Measurements from ENCODE around the gene SYNJ2.

SYNJ2 gene

GRCh38 chr6:158083455-158084325, 102.0 kb downstream of the SYNJ2 start:
- TF ChIP-seq CTCF (IDR thresholded peaks at IDR 0.05; ENCODE audit: low read depth, low read length), result no peak
- DNase-seq (ENCODE audit: low read depth in 2 of 2), result peak in 1 of 2 donors; percentile 47
- no peak overlapping the region for H3K4me3 ChIP-seq (replicated peaks in 1 of 2; ENCODE audit: low read depth in 2 of 2, low read length in 2 of 2)

- no peak for TF ChIP-seq CTCF (IDR thresholded peaks at IDR 0.05; ENCODE audit: low read depth, low read length)
- no peak overlapping the region for H3K4me3 ChIP-seq (replicated peaks in 1 of 2; ENCODE audit: low read depth in 2 of 2, low read length in 2 of 2)
- no peak for DNase-seq (ENCODE audit: low read depth in 2 of 2)
Measured at GRCh38 chr6:158085261-158086053, 103.8 kb downstream of the SYNJ2 start.

GRCh38 chr6:158086054-158086503, 104.4 kb downstream of the SYNJ2 start:
- TF ChIP-seq CTCF (IDR thresholded peaks at IDR 0.05; ENCODE audit: low read depth, low read length), result no peak
- no peak overlapping the region for H3K4me3 ChIP-seq (replicated peaks in 1 of 2; ENCODE audit: low read depth in 2 of 2, low read length in 2 of 2)
- no peak for DNase-seq (ENCODE audit: low read depth in 2 of 2)

GRCh38 chr6:158086504-158087223, 105.0 kb downstream of the SYNJ2 start:
- DNase-seq (ENCODE audit: low read depth in 2 of 2), result peak; percentile 21 to 30
- H3K4me3 ChIP-seq (replicated peaks in 1 of 2; ENCODE audit: low read depth in 2 of 2, low read length in 2 of 2), result no peak overlapping the region
- TF ChIP-seq CTCF (IDR thresholded peaks at IDR 0.05; ENCODE audit: low read depth, low read length), result no peak

- no peak overlapping the region for H3K4me3 ChIP-seq (replicated peaks in 1 of 2; ENCODE audit: low read depth in 2 of 2, low read length in 2 of 2)
- no peak for TF ChIP-seq CTCF (IDR thresholded peaks at IDR 0.05; ENCODE audit: low read depth, low read length)
- no peak for DNase-seq (ENCODE audit: low read depth in 2 of 2)
Measured at GRCh38 chr6:158087224-158087867, 105.7 kb downstream of the SYNJ2 start.

- DNase-seq (ENCODE audit: low read depth in 2 of 2), result no peak
- H3K4me3 ChIP-seq (replicated peaks in 1 of 2; ENCODE audit: low read depth in 2 of 2, low read length in 2 of 2), result no peak overlapping the region
- TF ChIP-seq CTCF (IDR thresholded peaks at IDR 0.05; ENCODE audit: low read depth, low read length), result no peak
Measured at GRCh38 chr6:158092806-158093205, 111.1 kb downstream of the SYNJ2 start.
